GM18526 (cell line): ENCODE measurements around the gene EEF1A2.

Experiments used
- POLR2A ChIP-seq: IDR thresholded peaks from 3 replicates; pipeline ENCODE4 v1.6.1; 2011; ENCODE audit not compliant: insufficient read length; ENCODE audit errors: extremely low read depth

The EEF1A2 gene

DNA sequence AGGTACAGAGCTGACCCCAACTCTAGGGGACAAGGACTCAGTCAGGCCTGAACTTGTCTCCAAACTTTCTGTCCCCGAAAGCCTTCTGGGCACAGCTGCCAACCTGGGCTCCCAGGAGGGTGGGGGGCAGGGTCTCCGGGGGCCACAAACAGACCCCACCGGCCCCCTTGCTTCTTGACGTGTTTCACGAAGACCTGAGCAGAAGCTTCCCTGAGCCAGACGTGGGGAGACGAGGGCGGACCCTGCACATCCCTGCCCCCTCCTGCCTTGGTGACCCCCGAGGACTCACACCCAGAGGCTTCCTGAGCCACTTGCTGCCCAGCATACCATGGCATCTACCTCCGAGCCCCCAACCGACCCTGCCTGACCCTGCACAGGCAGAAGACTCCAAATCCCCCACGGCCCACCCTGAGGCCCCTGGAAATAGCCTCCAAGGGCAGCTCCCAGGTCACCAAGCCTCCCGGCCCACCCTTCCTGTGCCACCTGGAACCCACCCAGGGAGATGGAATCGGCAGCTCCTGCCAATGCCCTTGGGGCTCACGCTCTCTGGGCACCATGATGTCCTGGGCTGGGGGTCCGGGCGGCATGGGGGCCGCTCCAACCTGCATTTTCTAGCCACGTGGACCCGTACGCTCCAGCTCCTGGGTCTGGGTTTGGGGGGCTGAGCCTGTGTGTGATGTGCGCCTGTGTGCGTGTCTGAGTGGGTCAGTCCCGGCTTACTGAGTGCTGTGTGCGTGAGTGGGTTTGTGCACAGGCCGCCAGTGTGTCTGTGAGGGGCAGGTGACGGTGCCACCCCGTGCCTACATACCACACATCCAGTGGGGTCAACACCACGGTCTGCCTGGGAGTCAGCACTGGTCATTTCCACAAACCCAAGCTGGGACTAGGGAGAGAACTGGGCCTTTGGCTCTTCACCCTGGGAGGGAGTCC is 40.8 kb upstream of the EEF1A2 start:
- TF ChIP-seq POLR2A, result no peak

DNA sequence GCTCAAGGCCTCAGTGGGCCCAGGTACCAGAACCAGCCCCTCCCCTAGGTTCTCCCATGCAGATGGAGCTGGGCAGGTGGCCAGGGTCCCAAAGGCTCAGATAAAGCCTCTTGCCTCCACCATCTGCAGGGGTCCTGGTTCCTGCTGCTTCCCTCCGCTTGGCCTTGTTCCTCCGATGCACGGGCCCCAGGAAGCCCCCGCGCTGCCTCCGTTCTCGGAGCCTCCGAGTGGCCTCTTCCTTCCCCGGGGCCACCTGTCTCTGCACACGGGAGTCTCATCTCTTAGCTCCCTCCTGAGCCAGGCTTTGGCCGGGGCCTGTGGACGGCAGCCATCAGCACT is 40.2 kb upstream of the EEF1A2 start:
- no peak for TF ChIP-seq POLR2A

- no peak for TF ChIP-seq POLR2A
Observed at GRCh38 chr20:63538204-63539091, 39.6 kb upstream of the EEF1A2 start.

- peak; percentile 73 for TF ChIP-seq POLR2A
Observed at GRCh38 chr20:63537525-63538203, 38.8 kb upstream of the EEF1A2 start.

DNA sequence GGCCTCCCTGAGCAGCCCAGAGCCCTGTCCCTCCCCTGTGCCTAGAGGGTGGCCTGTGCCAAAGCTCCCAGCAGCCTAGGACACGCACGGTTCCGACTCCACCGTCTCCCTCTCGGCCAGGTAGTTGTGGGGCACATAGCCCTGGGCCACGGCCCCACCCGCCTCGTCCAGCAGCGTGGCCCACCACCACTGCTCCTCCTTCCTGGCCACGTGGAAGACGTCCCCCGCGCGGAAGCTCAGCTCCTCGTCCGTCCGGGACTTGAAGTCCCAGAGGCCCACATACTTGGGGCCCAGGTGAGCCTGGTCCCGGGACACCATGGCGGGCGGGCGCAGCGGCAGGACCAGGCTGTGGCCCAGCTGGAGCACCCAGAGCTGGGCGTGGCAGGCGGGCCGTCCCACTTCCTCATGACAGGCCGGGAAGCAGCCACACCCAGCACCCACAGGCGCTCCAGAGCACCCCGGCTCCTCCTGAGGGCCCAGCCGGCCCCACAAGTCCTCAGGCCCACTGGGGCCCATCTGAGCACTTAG is 38.2 kb upstream of the EEF1A2 start, which contains the start of gene PTK6:
PTK6 (minus strand) TSS at position 380 of the 528 bp plus-strand sequence; CDS start at position 318, 62 bp downstream.
- TF ChIP-seq POLR2A, result no peak

GRCh38 chr20:63536241-63536977 is 37.5 kb upstream of the EEF1A2 start:
- no peak for TF ChIP-seq POLR2A

DNA sequence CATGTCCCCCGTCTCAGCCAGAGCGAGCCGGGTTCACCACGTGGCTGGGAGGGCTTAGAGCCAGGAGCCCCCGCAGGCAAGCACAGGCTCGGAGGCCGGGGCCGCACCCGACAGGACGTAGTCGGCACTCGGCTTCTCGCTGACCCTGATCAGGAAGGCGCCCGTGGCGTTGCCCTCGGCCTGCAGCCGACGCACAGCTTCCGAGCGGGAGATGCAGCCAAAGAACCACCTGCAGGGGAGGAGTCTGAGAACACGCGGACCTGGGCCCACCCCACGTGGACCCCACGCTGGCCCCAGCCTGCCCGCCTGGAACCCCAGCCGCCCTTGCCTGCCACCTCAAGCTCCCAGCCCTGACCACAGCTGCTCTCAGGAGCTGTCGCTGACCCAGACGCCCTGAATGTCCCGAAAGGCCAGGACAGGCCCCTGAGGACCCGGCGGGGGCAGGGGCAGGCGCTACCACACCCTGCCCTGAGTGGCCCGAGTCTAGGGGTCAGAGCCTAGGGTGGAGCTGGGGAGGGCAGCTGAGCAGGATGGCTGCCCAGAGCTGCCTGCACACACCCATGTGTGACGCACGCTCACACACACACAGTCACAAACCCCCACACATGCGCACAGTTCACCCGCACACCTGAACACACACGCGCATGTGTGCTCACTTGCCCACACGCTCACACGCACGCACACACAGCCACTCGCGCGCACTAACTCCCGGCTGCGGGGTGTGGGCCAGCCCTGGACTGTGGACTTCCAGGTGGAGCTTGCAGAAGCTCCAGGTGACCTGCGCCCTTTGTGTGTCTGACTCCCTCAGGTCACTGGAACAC is 36.2 kb upstream of the EEF1A2 start:
- no peak for TF ChIP-seq POLR2A

DNA sequence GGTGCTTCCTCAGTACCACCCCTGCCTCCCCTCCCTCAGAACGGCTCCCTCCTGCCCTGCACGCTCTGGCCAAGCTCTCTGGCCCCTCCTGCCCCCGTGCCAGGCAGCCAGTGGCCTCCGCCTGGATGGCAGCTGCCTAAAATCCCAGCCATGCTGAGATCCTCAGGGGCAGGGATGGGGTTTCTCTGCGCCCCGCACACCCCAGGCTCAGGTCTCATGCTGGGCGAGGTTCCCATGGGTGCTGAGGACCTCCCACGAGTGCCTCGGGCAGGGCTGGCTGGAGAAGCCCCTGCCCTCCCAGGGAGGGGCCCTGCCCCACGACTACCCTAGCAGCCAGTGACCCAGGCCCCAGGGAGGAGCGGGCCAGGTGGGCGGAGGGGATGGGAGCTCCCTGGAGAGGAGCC is 35.5 kb upstream of the EEF1A2 start:
- no peak for TF ChIP-seq POLR2A

DNA sequence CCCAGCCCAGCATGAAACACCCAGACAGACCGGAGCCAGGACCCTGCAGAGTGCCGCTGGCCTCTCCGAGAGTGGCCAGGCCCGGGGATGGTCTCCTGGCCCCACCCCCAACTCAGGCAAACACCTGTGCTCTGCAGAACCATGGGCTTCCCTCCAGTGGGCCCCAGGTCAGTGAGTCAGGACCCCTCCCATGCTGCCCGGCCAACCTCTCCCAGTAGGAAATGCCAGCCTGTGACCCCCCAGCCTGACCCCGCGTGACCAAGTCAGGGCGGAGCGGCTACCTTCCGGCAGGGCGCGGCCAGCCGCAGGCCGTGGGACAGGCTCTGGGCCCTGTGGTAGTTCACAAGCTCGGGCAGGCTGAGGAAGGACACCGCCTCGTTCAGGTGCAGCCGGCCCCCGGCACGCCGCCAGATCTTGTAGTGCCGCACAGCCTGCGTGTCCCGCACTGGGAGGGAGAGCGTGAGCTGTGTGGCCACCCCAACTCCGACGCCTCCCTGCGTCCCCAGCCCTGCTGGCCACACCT is 35.0 kb upstream of the EEF1A2 start:
- TF ChIP-seq POLR2A, result no peak

- no peak for TF ChIP-seq POLR2A
Observed at GRCh38 chr20:63533388-63533787, 34.5 kb upstream of the EEF1A2 start.

- TF ChIP-seq POLR2A, result no peak
Observed at GRCh38 chr20:63532449-63532971, 33.6 kb upstream of the EEF1A2 start.

DNA sequence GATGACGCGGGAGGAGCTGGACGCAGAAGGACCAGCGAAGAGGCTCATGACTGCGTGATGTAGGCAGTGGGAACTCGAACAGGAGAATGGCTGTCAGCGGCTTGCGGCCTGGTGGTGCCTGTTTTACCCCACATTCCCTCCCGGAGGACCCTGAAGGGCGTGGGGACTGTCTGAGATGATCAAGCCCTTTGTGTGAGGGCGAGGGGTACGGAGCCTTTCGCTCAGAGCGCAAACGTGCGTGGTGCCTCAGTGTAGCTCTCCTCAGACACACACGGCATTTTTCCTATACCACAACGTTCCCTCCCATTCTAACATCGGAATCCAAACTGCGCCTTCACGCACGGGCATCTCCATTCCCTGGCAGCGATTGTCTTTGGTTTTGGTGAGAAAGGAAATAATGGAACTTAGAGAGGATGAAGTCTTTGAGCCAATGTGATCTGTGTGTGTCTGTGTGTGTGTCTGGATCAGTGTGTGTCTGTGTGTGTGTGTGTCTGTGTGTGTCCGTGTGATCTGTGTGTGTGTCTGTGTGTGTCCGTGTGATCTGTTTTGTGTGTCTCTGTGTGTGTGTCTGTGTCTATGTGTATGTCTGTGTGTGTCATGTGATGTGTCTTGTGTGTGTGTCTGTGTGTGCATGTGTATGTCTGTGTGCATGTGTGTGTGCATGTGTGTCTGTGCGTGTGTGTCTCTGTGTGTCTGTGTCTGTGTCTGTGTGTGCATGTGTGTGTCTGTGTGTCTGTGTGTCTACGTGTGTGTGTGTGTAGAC is 33.0 kb upstream of the EEF1A2 start:
- no peak for TF ChIP-seq POLR2A
